Measurements from ENCODE around the gene CFAP20DC. TPM values are rescaled to one million over a fixed set of nuclear protein-coding genes. Genes with fewer than 3 reads are reported as not detected.

Gene CFAP20DC
- total and polyA plus RNA-seq, 2 of the 13 experiments (the other 11 are each of a cell fraction or from before 2014, with no cell fraction given): not detected

DNA sequence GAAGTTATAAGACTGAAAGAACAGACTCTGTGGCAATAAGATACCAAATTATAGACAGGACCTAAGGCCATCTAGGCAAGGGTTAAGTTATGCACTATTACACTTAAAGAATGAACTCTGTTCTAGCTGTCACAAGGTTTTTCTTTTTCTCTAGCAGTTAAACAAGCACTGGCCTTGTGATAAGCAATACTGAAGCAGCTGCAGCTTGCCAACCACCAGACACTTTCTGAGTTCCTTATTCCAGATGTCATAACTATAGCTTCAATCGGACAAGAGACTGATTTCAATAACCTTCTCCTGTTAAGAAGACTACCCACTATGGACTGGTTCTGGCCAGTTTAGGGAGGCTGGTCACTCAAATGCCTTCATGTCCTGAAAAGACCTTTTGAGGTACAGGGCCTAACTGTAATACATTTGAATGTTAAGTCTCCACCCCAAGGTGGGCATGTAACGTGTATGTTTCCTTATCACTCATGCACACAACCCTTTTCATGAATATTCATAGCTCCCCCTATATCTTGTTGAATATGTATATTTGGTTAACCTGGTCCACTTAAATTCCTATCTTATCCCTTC lies 85.8 kb downstream of the CFAP20DC start:
- no peak overlapping the region for H3K27ac ChIP-seq (ENCODE audit: extremely low read length, insufficient read depth, low read length)
- no peaks in the 10 kb centered on the region for H4K20me1 ChIP-seq (ENCODE audit: insufficient read depth, low read length)
- FAIRE-seq: no peak
- no peak for ATAC-seq
- no peak overlapping the region for H3K9ac ChIP-seq (ENCODE audit: insufficient read depth, low read depth, low read length)
- no peak for DNase-seq (ENCODE audit: low spot score)
- POLR2A ChIA-PET: no interaction called here
- no peaks in the 10 kb centered on the region for H3K27me3 ChIP-seq (ENCODE audit: control insufficient read depth in 1 of 2, insufficient read depth in 2 of 2, low read length in 2 of 2)
- WGBS (ENCODE audit: low lambda C conversion rate): 4% methylated on average over 2 of the region's 2 CpGs
- CTCF ChIA-PET (ENCODE audit: low intra/inter-chr PET ratio, low total read pairs): no interaction called here
- H3K36me3 ChIP-seq (replicated peaks in 1 of 2; ENCODE audit: control insufficient read depth in 1 of 2, insufficient read depth in 2 of 2, low read length in 2 of 2): no peaks in the 10 kb centered on the region
- in situ Hi-C loops (cut with HindIII; ENCODE audit: extremely low pct_ligation_motif_present, low pct_unique_long_range_greater_than_20kb) (no loop called here), intact Hi-C loops (cut with micrococcal nuclease; ENCODE audit: unreplicated experiment) (no loop called here)
- no peaks in the 10 kb centered on the region for H3K79me2 ChIP-seq (ENCODE audit: insufficient read depth, low read length)
- H3K4me3 ChIP-seq (replicated peaks in 1 of 3; ENCODE audit: insufficient read depth in 1 of 3, low read depth in 2 of 3, low read length in 3 of 3): no peak overlapping the region
- no peaks in the 10 kb centered on the region for H3K4me1 ChIP-seq (ENCODE audit: insufficient read depth, low read length)
- no peak overlapping the region for H3K4me2 ChIP-seq (ENCODE audit: low read depth, low read length)
- no peaks in the 10 kb centered on the region for H3K9me3 ChIP-seq (ENCODE audit: low read length)
- no peak overlapping the region for H2AFZ ChIP-seq (ENCODE audit: low read length)
- no TSS peak for BruUV-seq (replicated peaks)
- TF ChIP-seq ZNF34 (CRISPR knock-in tag; IDR thresholded peaks at IDR 0.05; ENCODE audit: borderline replicate concordance) (no peak), ZNF143 (CRISPR knock-in tag; IDR thresholded peaks at IDR 0.05) (no peak), ZNF234 (CRISPR knock-in tag; conservative IDR thresholded peaks at IDR 0.05) (no peak), ZNF619 (CRISPR knock-in tag; IDR thresholded peaks at IDR 0.05) (no peak), BHLHE40 (IDR thresholded peaks at IDR 0.05; ENCODE audit: low read length) (no peak), ZNF569 (CRISPR knock-in tag; IDR thresholded peaks at IDR 0.05; ENCODE audit: borderline replicate concordance) (no peak), ZNF615 (CRISPR knock-in tag; IDR thresholded peaks at IDR 0.05; ENCODE audit: borderline replicate concordance) (no peak), ELF3 (CRISPR knock-in tag; IDR thresholded peaks at IDR 0.05) (no peak), ZBTB21 (CRISPR knock-in tag; IDR thresholded peaks at IDR 0.05) (no peak), ETV5 (CRISPR knock-in tag; IDR thresholded peaks at IDR 0.05; ENCODE audit: borderline replicate concordance) (no peak), HMG20A (CRISPR knock-in tag; IDR thresholded peaks at IDR 0.05; ENCODE audit: borderline replicate concordance) (no peak)
- TF ChIP-seq, protein P1, sequence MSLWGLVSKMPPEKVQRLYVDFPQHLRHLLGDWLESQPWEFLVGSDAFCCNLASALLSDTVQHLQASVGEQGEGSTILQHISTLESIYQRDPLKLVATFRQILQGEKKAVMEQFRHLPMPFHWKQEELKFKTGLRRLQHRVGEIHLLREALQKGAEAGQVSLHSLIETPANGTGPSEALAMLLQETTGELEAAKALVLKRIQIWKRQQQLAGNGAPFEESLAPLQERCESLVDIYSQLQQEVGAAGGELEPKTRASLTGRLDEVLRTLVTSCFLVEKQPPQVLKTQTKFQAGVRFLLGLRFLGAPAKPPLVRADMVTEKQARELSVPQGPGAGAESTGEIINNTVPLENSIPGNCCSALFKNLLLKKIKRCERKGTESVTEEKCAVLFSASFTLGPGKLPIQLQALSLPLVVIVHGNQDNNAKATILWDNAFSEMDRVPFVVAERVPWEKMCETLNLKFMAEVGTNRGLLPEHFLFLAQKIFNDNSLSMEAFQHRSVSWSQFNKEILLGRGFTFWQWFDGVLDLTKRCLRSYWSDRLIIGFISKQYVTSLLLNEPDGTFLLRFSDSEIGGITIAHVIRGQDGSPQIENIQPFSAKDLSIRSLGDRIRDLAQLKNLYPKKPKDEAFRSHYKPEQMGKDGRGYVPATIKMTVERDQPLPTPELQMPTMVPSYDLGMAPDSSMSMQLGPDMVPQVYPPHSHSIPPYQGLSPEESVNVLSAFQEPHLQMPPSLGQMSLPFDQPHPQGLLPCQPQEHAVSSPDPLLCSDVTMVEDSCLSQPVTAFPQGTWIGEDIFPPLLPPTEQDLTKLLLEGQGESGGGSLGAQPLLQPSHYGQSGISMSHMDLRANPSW (CRISPR knock-in tag; IDR thresholded peaks at IDR 0.05; ENCODE audit: borderline replicate concordance): no peak
- TF ChIP-seq, protein P2, sequence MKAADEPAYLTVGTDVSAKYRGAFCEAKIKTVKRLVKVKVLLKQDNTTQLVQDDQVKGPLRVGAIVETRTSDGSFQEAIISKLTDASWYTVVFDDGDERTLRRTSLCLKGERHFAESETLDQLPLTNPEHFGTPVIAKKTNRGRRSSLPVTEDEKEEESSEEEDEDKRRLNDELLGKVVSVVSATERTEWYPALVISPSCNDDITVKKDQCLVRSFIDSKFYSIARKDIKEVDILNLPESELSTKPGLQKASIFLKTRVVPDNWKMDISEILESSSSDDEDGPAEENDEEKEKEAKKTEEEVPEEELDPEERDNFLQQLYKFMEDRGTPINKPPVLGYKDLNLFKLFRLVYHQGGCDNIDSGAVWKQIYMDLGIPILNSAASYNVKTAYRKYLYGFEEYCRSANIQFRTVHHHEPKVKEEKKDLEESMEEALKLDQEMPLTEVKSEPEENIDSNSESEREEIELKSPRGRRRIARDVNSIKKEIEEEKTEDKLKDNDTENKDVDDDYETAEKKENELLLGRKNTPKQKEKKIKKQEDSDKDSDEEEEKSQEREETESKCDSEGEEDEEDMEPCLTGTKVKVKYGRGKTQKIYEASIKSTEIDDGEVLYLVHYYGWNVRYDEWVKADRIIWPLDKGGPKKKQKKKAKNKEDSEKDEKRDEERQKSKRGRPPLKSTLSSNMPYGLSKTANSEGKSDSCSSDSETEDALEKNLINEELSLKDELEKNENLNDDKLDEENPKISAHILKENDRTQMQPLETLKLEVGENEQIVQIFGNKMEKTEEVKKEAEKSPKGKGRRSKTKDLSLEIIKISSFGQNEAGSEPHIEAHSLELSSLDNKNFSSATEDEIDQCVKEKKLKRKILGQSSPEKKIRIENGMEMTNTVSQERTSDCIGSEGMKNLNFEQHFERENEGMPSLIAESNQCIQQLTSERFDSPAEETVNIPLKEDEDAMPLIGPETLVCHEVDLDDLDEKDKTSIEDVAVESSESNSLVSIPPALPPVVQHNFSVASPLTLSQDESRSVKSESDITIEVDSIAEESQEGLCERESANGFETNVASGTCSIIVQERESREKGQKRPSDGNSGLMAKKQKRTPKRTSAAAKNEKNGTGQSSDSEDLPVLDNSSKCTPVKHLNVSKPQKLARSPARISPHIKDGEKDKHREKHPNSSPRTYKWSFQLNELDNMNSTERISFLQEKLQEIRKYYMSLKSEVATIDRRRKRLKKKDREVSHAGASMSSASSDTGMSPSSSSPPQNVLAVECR (CRISPR knock-in tag; IDR thresholded peaks at IDR 0.05; ENCODE audit: borderline replicate concordance): no peak
- TF ChIP-seq, protein P3, sequence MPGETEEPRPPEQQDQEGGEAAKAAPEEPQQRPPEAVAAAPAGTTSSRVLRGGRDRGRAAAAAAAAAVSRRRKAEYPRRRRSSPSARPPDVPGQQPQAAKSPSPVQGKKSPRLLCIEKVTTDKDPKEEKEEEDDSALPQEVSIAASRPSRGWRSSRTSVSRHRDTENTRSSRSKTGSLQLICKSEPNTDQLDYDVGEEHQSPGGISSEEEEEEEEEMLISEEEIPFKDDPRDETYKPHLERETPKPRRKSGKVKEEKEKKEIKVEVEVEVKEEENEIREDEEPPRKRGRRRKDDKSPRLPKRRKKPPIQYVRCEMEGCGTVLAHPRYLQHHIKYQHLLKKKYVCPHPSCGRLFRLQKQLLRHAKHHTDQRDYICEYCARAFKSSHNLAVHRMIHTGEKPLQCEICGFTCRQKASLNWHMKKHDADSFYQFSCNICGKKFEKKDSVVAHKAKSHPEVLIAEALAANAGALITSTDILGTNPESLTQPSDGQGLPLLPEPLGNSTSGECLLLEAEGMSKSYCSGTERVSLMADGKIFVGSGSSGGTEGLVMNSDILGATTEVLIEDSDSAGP (CRISPR knock-in tag; IDR thresholded peaks at IDR 0.05; ENCODE audit: borderline replicate concordance): no peak
- TF ChIP-seq, protein P4, sequence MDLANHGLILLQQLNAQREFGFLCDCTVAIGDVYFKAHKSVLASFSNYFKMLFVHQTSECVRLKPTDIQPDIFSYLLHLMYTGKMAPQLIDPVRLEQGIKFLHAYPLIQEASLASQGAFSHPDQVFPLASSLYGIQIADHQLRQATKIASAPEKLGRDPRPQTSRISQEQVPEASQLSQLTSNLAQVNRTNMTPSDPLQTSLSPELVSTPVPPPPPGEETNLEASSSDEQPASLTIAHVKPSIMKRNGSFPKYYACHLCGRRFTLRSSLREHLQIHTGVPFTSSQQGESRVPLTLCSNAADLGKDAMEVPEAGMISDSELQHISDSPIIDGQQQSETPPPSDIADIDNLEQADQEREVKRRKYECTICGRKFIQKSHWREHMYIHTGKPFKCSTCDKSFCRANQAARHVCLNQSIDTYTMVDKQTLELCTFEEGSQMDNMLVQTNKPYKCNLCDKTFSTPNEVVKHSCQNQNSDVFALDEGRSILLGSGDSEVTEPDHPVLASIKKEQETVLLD (CRISPR knock-in tag; IDR thresholded peaks at IDR 0.05; ENCODE audit: low read depth): no peak

All from HepG2 (cell line).